Esophagus muscularis mucosa (tissue), 4 donors: ENCODE data around the gene CDV3.

Source experiments
- EP300 ChIP-seq: sonication (generic); formaldehyde crosslinking; IDR thresholded peaks from one replicate; pipeline ENCODE4 v1.6.1; 2017; ENCODE audit warnings: antibody characterized with exemption
- POLR2A ChIP-seq: fragments of 450-650 bp; IDR thresholded peaks from one replicate; pipeline ENCODE4 v1.6.1; 2017; ENCODE audit warnings: antibody characterized with exemption, moderate library complexity, mild to moderate bottlenecking, low read depth
- POLR2AphosphoS5 ChIP-seq, 2 donors: sonication (generic); formaldehyde crosslinking; IDR thresholded peaks; one replicate each; pipeline ENCODE4 v1.6.1; 2017; ENCODE audit warnings: antibody characterized with exemption in 2 of 2
- TF ChIP-seq, protein P1 (sequence below), 3 experiments: fragments of 200-600 bp in 2 of 3; fragments of 450-650 bp in 1 of 3; sonication (generic) in 2 of 3; IDR thresholded peaks; one replicate each; pipeline ENCODE4 v1.5.1; 2017 to 2019; ENCODE audit warnings: antibody characterized with exemption in 3 of 3, mild to moderate bottlenecking in 2 of 3, moderate library complexity in 1 of 3

DNA sequence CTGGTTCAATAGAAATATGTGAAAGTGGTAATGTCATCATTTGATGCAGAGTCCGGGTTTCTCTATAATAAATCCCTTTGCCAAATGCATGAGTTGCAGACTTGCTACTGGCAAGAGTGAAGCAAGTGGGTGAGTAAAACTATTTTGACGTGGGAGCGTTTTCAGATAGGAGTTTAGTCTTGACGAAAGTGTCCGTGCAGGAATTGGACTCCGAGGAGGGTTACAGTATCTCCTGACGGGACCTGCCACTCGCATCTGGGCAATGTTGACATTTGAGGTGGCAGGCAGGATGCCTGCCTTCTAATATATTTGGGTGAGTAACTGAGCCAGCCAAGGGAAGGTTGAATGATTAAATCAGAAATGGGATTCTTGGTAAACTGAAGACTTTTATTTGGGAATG lies 16.0 kb downstream of the CDV3 start:
- TF ChIP-seq, protein P1, sequence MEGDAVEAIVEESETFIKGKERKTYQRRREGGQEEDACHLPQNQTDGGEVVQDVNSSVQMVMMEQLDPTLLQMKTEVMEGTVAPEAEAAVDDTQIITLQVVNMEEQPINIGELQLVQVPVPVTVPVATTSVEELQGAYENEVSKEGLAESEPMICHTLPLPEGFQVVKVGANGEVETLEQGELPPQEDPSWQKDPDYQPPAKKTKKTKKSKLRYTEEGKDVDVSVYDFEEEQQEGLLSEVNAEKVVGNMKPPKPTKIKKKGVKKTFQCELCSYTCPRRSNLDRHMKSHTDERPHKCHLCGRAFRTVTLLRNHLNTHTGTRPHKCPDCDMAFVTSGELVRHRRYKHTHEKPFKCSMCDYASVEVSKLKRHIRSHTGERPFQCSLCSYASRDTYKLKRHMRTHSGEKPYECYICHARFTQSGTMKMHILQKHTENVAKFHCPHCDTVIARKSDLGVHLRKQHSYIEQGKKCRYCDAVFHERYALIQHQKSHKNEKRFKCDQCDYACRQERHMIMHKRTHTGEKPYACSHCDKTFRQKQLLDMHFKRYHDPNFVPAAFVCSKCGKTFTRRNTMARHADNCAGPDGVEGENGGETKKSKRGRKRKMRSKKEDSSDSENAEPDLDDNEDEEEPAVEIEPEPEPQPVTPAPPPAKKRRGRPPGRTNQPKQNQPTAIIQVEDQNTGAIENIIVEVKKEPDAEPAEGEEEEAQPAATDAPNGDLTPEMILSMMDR (IDR thresholded peaks at IDR 0.05) = no peak
- TF ChIP-seq POLR2A (no peak), EP300 (no peak), POLR2AphosphoS5 (IDR thresholded peaks at IDR 0.05) (no peak)
